ENCODE results near the gene IL1RN. TPM values are rescaled to one million over a fixed set of nuclear protein-coding genes. Genes with fewer than 3 reads are reported as not detected.

IL1RN gene
- total and polyA plus RNA-seq, 2 of the 13 experiments (the other 11 are each of a cell fraction or from before 2014, with no cell fraction given): 21.2 to 101 TPM

DNA sequence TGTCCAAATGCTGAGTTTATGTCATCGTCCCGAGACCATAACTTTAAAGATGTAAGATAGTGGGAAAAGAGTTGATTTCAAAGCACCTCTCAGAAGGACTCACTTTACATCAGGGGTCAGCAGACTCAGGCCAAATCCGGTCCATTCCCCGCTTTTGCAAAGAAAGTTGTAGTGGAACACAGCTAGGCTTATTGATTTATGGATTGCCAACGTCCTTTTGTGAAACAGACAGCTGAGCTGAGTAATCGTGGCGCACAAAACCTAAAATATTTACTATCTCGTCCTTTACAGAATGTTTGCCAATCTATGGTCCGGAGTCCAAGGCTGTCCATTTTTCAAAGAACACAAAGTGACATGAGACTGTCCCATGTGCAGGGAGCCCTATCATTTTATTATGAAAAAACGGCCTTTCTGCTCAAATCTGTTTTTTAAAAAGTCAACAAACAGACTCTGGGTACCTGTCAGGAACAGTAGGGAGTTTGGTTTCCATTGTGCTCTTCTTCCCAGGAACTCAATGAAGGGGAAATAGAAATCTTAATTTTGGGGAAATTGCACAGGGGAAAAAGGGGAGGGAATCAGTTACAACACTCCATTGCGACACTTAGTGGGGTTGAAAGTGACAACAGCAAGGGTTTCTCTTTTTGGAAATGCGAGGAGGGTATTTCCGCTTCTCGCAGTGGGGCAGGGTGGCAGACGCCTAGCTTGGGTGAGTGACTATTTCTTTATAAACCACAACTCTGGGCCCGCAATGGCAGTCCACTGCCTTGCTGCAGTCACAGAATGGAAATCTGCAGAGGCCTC, at the start of gene IL1RN (continued):
- TF ChIP-seq, protein P1, sequence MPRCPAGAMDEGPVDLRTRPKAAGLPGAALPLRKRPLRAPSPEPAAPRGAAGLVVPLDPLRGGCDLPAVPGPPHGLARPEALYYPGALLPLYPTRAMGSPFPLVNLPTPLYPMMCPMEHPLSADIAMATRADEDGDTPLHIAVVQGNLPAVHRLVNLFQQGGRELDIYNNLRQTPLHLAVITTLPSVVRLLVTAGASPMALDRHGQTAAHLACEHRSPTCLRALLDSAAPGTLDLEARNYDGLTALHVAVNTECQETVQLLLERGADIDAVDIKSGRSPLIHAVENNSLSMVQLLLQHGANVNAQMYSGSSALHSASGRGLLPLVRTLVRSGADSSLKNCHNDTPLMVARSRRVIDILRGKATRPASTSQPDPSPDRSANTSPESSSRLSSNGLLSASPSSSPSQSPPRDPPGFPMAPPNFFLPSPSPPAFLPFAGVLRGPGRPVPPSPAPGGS (CRISPR knock-in tag; IDR thresholded peaks at IDR 0.05): no peak; the same call in 1 of the 2 replicates
- no peak for TF ChIP-seq EED (CRISPR knock-in tag; IDR thresholded peaks at IDR 0.05)
- TF ChIP-seq ZNF589 (CRISPR knock-in tag; conservative IDR thresholded peaks at IDR 0.05): 0 out of 2 replicates have a peak, but pooled peaks have one; percentile 52
- TF ChIP-seq HES4 (CRISPR knock-in tag; IDR thresholded peaks at IDR 0.05; ENCODE audit: borderline replicate concordance): no peak
- no peak for TF ChIP-seq RBM22 (optimal IDR thresholded peaks at IDR 0.05; ENCODE audit: low read length)
- no peak for TF ChIP-seq ZNF7 (CRISPR knock-in tag; IDR thresholded peaks at IDR 0.05)
- TF ChIP-seq, protein P2, sequence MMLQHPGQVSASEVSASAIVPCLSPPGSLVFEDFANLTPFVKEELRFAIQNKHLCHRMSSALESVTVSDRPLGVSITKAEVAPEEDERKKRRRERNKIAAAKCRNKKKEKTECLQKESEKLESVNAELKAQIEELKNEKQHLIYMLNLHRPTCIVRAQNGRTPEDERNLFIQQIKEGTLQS (CRISPR knock-in tag; IDR thresholded peaks at IDR 0.05): peak; percentile 80
- peak; percentile 86; the same call in 1 of the 2 replicates for TF ChIP-seq MED13 (CRISPR knock-in tag; IDR thresholded peaks at IDR 0.05)
- TF ChIP-seq BRD4 (CRISPR knock-in tag; IDR thresholded peaks at IDR 0.05): no peak; the same call in none of the 2 replicates
- no peak for TF ChIP-seq ZNF343 (CRISPR knock-in tag; IDR thresholded peaks at IDR 0.05)
- no peak for TF ChIP-seq ZNF354B (CRISPR knock-in tag; IDR thresholded peaks at IDR 0.05)
- TF ChIP-seq MAZ (IDR thresholded peaks at IDR 0.05; ENCODE audit: borderline replicate concordance, low read depth, low read length): no peak
- TF ChIP-seq MAZ (CRISPR knock-in tag; IDR thresholded peaks at IDR 0.05; ENCODE audit: low read depth): 0 out of 2 replicates have a peak, but pooled peaks have one; percentile 58
- TF ChIP-seq, protein P3, sequence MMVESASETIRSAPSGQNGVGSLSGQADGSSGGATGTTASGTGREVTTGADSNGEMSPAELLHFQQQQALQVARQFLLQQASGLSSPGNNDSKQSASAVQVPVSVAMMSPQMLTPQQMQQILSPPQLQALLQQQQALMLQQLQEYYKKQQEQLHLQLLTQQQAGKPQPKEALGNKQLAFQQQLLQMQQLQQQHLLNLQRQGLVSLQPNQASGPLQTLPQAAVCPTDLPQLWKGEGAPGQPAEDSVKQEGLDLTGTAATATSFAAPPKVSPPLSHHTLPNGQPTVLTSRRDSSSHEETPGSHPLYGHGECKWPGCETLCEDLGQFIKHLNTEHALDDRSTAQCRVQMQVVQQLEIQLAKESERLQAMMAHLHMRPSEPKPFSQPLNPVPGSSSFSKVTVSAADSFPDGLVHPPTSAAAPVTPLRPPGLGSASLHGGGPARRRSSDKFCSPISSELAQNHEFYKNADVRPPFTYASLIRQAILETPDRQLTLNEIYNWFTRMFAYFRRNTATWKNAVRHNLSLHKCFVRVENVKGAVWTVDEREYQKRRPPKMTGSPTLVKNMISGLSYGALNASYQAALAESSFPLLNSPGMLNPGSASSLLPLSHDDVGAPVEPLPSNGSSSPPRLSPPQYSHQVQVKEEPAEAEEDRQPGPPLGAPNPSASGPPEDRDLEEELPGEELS (CRISPR knock-in tag; IDR thresholded peaks at IDR 0.05): peak; percentile 95
- no peak for TF ChIP-seq PAX8 (CRISPR knock-in tag; IDR thresholded peaks at IDR 0.05; ENCODE audit: borderline replicate concordance)
- TF ChIP-seq CENPT (CRISPR knock-in tag; IDR thresholded peaks at IDR 0.05; ENCODE audit: low read depth): no peak
- peak; percentile 74; the same call in 1 of the 2 replicates for TF ChIP-seq CCDC6 (CRISPR knock-in tag; IDR thresholded peaks at IDR 0.05)
- TF ChIP-seq SIN3A (IDR thresholded peaks at IDR 0.05; ENCODE audit: borderline replicate concordance, low read depth, low read length): 0 out of 2 replicates have a peak, but pooled peaks have one; percentile 20
- TF ChIP-seq PLRG1 (conservative IDR thresholded peaks at IDR 0.05): no peak
- peak; percentile 68 for TF ChIP-seq ZSCAN21 (CRISPR knock-in tag; IDR thresholded peaks at IDR 0.05; ENCODE audit: borderline replicate concordance)
- no peak for TF ChIP-seq TMF1 (CRISPR knock-in tag; IDR thresholded peaks at IDR 0.05; ENCODE audit: low read depth)
- TF ChIP-seq NFYB (CRISPR knock-in tag; IDR thresholded peaks at IDR 0.05): 0 out of 2 replicates have a peak, but pooled peaks have one; percentile 18
- no peak for TF ChIP-seq ATM (IDR thresholded peaks at IDR 0.05; ENCODE audit: borderline replicate concordance)
- TF ChIP-seq, protein P4, sequence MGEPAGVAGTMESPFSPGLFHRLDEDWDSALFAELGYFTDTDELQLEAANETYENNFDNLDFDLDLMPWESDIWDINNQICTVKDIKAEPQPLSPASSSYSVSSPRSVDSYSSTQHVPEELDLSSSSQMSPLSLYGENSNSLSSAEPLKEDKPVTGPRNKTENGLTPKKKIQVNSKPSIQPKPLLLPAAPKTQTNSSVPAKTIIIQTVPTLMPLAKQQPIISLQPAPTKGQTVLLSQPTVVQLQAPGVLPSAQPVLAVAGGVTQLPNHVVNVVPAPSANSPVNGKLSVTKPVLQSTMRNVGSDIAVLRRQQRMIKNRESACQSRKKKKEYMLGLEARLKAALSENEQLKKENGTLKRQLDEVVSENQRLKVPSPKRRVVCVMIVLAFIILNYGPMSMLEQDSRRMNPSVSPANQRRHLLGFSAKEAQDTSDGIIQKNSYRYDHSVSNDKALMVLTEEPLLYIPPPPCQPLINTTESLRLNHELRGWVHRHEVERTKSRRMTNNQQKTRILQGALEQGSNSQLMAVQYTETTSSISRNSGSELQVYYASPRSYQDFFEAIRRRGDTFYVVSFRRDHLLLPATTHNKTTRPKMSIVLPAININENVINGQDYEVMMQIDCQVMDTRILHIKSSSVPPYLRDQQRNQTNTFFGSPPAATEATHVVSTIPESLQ (CRISPR knock-in tag; conservative IDR thresholded peaks at IDR 0.05): no peak
- TF ChIP-seq ZFY (CRISPR knock-in tag; IDR thresholded peaks at IDR 0.05): peak; percentile 51
- TF ChIP-seq KDM5A (IDR thresholded peaks at IDR 0.05; ENCODE audit: borderline replicate concordance, low read length): no peak; the same call in 1 of the 2 replicates
